GM23338 (cell line): ENCODE results near the gene NUDT9.

Experiments used
- POLR2AphosphoS5 ChIP-seq: IDR thresholded peaks from 2 replicates; pipeline ENCODE4 v1.6.1; 2016; ENCODE audit warnings: antibody characterized with exemption, low read depth
- TF ChIP-seq, protein P1 (sequence below), 2 experiments: fragments of 200-600 bp in 1 of 2; sonication (generic) in 1 of 2; conservative IDR thresholded peaks; 2 replicates each; pipeline versions ENCODE4 v1.5.1 to v1.6.1; 2016 to 2017; ENCODE audit warnings: antibody characterized with exemption in 2 of 2, low read depth in 2 of 2, mild to moderate bottlenecking in 2 of 2, moderate library complexity in 1 of 2

DNA sequence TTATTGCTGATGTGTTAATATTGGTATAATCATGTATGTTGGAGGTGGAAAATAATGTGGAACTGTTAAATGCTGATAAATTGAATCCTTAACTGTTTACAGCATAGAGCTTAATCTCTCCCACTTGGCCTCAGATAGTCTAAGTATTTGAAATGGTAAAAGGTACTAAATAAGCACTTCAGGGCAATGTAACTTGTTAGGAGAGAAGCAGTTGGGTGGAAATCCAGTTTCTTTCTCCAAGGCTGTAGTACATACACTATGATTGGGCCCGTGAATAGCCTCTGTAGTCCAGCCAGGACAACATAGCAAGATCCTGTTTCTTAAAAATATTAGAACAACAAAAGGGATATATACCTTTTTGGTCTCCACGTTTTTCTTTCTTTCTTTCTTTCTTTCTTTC, 39.7 kb downstream of the NUDT9 start:
- TF ChIP-seq, protein P1, sequence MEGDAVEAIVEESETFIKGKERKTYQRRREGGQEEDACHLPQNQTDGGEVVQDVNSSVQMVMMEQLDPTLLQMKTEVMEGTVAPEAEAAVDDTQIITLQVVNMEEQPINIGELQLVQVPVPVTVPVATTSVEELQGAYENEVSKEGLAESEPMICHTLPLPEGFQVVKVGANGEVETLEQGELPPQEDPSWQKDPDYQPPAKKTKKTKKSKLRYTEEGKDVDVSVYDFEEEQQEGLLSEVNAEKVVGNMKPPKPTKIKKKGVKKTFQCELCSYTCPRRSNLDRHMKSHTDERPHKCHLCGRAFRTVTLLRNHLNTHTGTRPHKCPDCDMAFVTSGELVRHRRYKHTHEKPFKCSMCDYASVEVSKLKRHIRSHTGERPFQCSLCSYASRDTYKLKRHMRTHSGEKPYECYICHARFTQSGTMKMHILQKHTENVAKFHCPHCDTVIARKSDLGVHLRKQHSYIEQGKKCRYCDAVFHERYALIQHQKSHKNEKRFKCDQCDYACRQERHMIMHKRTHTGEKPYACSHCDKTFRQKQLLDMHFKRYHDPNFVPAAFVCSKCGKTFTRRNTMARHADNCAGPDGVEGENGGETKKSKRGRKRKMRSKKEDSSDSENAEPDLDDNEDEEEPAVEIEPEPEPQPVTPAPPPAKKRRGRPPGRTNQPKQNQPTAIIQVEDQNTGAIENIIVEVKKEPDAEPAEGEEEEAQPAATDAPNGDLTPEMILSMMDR (conservative IDR thresholded peaks at IDR 0.05; ENCODE audit: low read depth in 2 of 2), result no peak
- no peak for TF ChIP-seq POLR2AphosphoS5
